ENCODE measurements around the gene KCTD16. TPM values are rescaled to one million over a fixed set of nuclear protein-coding genes. Genes with fewer than 3 reads are reported as not detected.

KCTD16 gene
- total RNA-seq, 2 donors from 2014 or later: 0.29 to 0.44 TPM

- no peak overlapping the region for H3K9ac ChIP-seq (ENCODE audit: extremely low read depth, low read length, poor library complexity, severe bottlenecking)
- H3K4me3 ChIP-seq (ENCODE audit: low read length): no peak overlapping the region
- Mint-ChIP-seq H3K9me3 (peaks cover 6% of the 10 kb centered on the region), H3K27me3 (ENCODE audit: insufficient read depth) (peaks cover 10% of the 10 kb centered on the region), H3K27ac (no peak overlapping the region), H3K4me3 (no peak overlapping the region), H3K4me1 (no peaks in the 10 kb centered on the region), H3K36me3 (ENCODE audit: low read depth) (no peaks in the 10 kb centered on the region)
- H3K4me1 ChIP-seq (ENCODE audit: control insufficient read depth, insufficient read depth, low read length): no peaks in the 10 kb centered on the region
- WGBS, 2 experiments (ENCODE audit: insufficient coverage in 1 of 2, insufficient read length in 1 of 2): 60 to 90% methylated on average over 4 of the region's 4 CpGs
- peak; percentile 76 for TF ChIP-seq CTCF (conservative IDR thresholded peaks at IDR 0.05)
- no peak overlapping the region for H3K27ac ChIP-seq (ENCODE audit: low read depth, low read length)
- H3K27me3 ChIP-seq (ENCODE audit: control insufficient read depth, insufficient read depth, low read length, poor library complexity, severe bottlenecking): no peaks in the 10 kb centered on the region
- H3K36me3 ChIP-seq (ENCODE audit: control insufficient read depth, insufficient read depth, low read length): no peaks in the 10 kb centered on the region
- no peak for DNase-seq
- H3K9me3 ChIP-seq (ENCODE audit: control insufficient read depth, low read length): peaks cover 4% of the 10 kb centered on the region
These were observed 12.7 kb downstream of the KCTD16 start for GRCh38 chr5:144183254-144183889.

GRCh38 chr5:144187699-144188294 is 17.1 kb downstream of the KCTD16 start:
- Mint-ChIP-seq H3K27ac (no peak overlapping the region), H3K4me1 (no peaks in the 10 kb centered on the region), H3K27me3 (ENCODE audit: insufficient read depth) (peaks cover 10% of the 10 kb centered on the region)

GRCh38 chr5:144189800-144190429 is 19.2 kb downstream of the KCTD16 start:
- Mint-ChIP-seq H3K27ac (no peak overlapping the region), H3K4me1 (no peaks in the 10 kb centered on the region), H3K36me3 (ENCODE audit: low read depth) (no peaks in the 10 kb centered on the region), H3K27me3 (ENCODE audit: insufficient read depth) (peaks cover 8% of the 10 kb centered on the region), H3K4me3 (no peak overlapping the region), H3K9me3 (no peaks in the 10 kb centered on the region)
- no peaks in the 10 kb centered on the region for H3K36me3 ChIP-seq (ENCODE audit: control insufficient read depth, insufficient read depth, low read length)
- H3K27ac ChIP-seq (ENCODE audit: low read depth, low read length): no peak overlapping the region
- no peaks in the 10 kb centered on the region for H3K9me3 ChIP-seq (ENCODE audit: control insufficient read depth, low read length)
- H3K9ac ChIP-seq (ENCODE audit: extremely low read depth, low read length, poor library complexity, severe bottlenecking): no peak overlapping the region
- H3K27me3 ChIP-seq (ENCODE audit: control insufficient read depth, insufficient read depth, low read length, poor library complexity, severe bottlenecking): no peaks in the 10 kb centered on the region
- H3K4me3 ChIP-seq (ENCODE audit: low read length): no peak overlapping the region
- peaks cover 7% of the 10 kb centered on the region for H3K4me1 ChIP-seq (ENCODE audit: control insufficient read depth, insufficient read depth, low read length)
- WGBS, 2 experiments (ENCODE audit: insufficient coverage in 1 of 2, insufficient read length in 1 of 2): 92 to 93% methylated on average over 6 to 10 of the region's 10 CpGs
- DNase-seq: no peak
- TF ChIP-seq CTCF (conservative IDR thresholded peaks at IDR 0.05): no peak

More at GRCh38 chr5:144187699-144188294, 17.1 kb downstream of the KCTD16 start:
- Histone ChIP-seq H3K9ac (ENCODE audit: extremely low read depth, low read length, poor library complexity, severe bottlenecking) (no peak overlapping the region), H3K4me1 (ENCODE audit: control insufficient read depth, insufficient read depth, low read length) (peaks cover 7% of the 10 kb centered on the region), H3K9me3 (ENCODE audit: control insufficient read depth, low read length) (no peaks in the 10 kb centered on the region), H3K36me3 (ENCODE audit: control insufficient read depth, insufficient read depth, low read length) (no peaks in the 10 kb centered on the region), H3K4me3 (ENCODE audit: low read length) (no peak overlapping the region), H3K27me3 (ENCODE audit: control insufficient read depth, insufficient read depth, low read length, poor library complexity, severe bottlenecking) (no peaks in the 10 kb centered on the region), H3K27ac (ENCODE audit: low read depth, low read length) (no peak overlapping the region)
- no peak for DNase-seq
- Mint-ChIP-seq H3K9me3 (no peaks in the 10 kb centered on the region), H3K4me3 (no peak overlapping the region), H3K36me3 (ENCODE audit: low read depth) (no peaks in the 10 kb centered on the region)
- no peak for TF ChIP-seq CTCF (conservative IDR thresholded peaks at IDR 0.05)
- 71 to 93% methylated on average over 2 of the region's 2 CpGs for WGBS, 2 experiments (ENCODE audit: insufficient coverage in 1 of 2, insufficient read length in 1 of 2)

All from endodermal cell (in vitro differentiated cells).